ENCODE data around the gene TTC14.
"Not testable (repeated sequence)": the region's sequence is repeated elsewhere in the genome, so short reads cannot be mapped to it uniquely, and the experiment has no call there.

The TTC14 gene, protein sequence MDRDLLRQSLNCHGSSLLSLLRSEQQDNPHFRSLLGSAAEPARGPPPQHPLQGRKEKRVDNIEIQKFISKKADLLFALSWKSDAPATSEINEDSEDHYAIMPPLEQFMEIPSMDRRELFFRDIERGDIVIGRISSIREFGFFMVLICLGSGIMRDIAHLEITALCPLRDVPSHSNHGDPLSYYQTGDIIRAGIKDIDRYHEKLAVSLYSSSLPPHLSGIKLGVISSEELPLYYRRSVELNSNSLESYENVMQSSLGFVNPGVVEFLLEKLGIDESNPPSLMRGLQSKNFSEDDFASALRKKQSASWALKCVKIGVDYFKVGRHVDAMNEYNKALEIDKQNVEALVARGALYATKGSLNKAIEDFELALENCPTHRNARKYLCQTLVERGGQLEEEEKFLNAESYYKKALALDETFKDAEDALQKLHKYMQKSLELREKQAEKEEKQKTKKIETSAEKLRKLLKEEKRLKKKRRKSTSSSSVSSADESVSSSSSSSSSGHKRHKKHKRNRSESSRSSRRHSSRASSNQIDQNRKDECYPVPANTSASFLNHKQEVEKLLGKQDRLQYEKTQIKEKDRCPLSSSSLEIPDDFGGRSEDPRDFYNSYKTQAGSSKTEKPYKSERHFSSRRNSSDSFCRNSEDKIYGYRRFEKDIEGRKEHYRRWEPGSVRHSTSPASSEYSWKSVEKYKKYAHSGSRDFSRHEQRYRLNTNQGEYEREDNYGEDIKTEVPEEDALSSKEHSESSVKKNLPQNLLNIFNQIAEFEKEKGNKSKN

DNA sequence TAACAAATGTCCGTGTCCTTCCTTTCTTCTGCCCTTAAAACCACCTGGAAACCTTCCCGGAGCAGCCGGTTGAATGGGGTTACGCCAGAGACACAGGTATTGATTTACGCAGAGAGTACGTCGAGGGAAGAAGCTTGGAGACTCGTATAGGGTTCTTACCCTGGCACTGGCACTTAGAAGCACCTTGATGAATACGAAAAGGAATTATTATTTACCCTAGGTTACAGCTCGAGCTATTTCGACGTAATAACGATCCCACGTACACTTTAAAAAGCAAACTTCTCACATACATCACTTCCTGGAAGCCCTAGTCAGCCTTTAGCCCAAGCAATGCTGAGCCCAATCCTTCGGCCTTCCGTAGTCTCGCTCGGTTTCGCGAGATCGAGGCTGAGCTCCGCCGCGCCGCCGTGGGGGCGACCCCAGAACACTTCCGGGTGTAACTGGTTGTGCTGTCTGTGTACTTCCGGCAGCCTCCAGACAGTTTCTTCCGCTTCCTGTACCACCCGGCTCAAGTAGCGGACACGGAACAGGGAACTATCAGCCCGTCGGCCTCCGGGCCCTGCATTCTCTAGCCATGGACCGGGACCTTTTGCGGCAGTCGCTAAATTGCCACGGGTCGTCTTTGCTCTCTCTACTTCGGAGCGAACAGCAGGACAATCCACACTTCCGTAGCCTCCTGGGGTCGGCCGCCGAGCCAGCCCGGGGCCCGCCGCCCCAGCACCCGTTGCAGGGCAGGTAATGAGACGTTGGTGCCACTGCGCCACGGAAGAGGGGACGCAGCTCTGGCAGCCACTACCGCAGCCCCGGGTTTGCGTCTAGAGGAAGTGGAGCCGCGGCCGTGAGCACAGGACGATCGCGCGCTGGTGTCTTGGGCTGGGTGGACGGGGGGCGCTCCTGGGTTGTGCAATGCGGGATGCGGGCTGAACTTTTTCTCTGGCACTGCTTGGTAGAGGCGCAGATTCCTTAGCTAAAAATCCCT lies at the start of gene TTC14:
TTC14 (plus strand) TSS at position 476 of the 979 bp plus-strand sequence; CDS start at position 575, 99 bp downstream.
- peak; percentile 94 for DNase-seq

DNA sequence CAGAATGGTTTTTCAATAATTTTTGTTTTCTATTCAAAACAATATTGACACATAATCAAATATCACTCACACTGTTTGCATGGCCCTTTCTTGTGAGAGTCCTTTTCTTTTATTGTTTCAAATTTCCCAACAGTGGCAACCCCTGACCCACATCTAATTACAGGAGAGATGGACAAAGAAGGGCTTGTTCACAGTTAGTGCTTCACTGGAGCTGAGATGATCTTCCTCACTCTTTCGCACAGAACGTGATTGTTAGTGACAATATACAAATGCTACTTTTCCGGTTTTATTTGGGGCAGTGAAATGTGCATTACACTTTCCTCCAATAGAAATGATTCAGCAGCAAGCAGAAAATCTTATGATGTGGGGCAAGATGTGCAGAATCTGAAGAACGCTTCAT lies 38.6 kb upstream of the TTC14 start:
- no peak for DNase-seq

DNA sequence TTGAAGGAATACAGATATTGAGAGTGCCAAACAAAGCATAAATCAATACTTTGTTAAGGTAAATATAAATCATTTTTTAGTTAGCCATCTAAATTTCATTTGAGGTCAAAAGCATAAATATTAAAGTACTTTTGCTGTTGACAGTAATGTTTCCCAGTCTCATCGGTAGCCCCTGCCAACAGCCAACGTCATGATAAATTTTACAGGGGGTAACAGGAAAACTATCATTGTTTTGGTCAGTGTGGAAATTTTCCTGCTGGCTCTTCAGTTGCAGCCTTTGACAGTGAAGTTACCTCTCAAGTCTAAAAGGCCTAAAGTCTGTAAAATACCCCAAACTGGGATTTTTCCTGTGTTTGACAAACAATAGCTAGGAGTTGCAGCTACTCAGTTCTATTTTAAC lies 37.3 kb upstream of the TTC14 start:
- no peak for DNase-seq

DNA sequence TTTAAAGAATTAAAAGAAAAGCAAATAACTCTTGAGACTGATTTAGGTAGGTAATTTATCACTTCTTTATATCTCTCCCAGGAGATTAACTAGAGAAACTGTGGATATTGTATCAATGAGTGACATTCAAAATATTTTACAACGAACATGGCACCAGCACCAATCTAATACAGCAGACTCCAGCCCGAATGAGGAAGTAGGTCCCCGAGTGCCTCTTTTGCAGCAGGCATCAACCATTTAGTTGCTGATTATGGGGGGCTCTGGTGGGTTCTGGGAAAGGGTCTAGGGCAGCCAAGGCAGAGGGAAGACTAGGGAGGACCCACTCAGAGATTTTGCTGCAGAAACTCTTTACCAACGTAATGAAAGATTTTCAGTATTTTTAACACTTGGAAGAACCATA lies 31.7 kb upstream of the TTC14 start:
- peak; percentile 29 for DNase-seq

DNA sequence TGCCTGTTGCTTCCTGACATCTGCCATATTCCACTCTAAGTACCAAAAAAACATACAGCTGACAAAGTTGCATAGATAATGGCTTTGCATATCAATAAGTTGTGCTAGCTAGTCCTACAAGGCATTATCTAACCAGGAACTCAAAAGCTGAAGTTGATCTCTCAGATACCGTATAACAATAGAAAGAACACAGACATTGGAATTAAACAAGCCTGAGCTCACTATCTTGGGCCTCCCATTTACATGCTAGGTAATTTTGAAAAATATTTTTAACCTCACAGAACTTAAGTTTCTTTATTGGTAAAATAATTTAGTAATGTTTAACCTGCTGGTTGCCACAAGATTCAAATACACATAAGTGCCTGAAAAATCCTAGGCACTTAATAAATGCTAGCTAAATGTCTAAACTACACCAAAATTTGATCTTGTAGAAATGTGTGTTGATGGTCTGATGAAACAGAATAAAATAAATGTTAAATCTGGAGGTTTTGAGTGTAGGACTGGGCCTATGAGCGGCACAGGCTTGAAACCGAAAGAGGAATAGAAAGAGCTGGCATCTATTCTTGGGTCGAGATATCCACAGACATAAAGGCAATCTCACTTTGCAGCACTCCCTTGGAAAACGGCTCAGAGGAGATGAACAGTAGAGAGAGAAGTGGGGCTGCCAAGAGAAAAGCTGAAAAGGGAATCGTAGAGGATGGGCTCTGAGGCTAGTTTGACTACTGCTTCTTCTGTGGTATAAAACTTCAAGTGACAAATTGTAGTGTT lies 29.9 kb upstream of the TTC14 start:
- peak; percentile 62 for DNase-seq

DNA sequence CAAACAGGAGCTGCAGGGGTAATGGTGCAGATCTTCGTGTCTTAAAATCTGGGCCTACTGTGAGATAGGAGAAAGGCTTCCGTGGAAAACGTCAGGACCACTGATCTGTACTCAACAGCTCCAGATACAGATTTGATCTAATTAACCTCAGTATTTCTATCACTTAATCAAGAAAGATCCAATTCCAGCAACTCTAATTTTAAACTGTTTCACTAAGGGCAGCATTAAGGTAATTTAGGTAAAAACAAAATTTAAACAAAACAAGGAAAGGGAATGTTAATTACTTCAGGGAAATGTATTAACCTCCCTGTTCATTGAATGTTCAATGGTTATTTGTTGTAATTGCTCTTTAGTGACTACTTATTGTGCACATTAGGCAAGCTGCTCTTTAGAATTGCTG lies 26.4 kb upstream of the TTC14 start:
- DNase-seq: no peak

DNA sequence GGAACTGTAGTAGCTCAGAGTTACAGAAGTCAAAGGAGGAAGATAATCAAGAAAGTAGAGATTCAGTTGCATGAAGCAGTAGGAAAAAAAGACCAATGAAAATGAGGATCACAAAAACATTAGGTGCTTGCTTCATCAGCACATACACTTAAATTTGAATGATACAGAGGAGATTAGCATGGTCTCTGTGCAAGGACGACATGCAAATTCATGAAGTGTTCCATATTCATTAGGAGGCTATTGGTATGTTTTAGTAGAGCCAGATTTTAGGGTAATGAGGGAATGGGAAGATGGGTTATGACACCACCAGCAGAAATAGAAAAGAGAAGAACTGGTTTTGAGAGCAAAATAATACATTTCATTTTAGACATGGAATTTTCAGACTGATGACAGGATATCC lies 21.0 kb upstream of the TTC14 start:
- no peak for DNase-seq

DNA sequence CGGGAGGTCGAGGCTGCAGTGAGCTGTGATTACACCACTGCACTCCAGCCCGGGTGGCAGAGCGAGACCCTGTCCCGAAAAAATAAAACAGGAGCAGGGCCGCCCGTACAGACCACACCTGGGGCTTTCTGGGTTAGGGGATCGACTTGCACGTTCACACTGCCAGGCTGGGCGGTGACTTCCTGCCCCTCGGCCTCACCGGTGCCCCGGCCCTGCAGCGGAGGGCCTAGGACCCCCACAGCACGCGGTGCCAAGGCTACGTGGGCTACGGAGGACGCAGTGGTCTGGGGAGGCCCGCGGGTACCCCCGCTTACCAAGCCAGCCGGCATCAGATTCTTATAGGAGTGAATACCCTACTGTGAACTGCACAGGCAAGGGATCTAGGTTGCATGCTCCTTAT lies 11.6 kb upstream of the TTC14 start:
- DNase-seq: no peak

DNA sequence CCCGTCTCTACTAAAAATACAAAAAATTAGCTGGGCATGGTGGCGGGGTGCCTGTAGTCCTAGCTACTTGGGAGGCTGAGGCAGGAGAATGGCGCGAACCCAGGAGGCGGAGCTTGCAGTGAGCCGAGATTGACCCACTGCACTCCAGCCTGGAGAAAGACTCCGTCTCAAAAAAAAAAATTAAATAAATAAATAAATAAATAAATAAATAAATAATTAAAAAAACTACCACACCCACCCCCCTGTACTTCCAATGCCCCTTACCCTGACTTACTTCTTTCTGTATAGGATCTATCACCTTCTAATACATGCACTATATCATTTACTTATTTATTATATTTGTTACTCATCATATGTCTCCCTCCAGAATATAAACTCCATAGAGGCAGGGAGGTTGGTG lies 8.3 kb upstream of the TTC14 start:
- DNase-seq: not testable (repeated sequence)

DNA sequence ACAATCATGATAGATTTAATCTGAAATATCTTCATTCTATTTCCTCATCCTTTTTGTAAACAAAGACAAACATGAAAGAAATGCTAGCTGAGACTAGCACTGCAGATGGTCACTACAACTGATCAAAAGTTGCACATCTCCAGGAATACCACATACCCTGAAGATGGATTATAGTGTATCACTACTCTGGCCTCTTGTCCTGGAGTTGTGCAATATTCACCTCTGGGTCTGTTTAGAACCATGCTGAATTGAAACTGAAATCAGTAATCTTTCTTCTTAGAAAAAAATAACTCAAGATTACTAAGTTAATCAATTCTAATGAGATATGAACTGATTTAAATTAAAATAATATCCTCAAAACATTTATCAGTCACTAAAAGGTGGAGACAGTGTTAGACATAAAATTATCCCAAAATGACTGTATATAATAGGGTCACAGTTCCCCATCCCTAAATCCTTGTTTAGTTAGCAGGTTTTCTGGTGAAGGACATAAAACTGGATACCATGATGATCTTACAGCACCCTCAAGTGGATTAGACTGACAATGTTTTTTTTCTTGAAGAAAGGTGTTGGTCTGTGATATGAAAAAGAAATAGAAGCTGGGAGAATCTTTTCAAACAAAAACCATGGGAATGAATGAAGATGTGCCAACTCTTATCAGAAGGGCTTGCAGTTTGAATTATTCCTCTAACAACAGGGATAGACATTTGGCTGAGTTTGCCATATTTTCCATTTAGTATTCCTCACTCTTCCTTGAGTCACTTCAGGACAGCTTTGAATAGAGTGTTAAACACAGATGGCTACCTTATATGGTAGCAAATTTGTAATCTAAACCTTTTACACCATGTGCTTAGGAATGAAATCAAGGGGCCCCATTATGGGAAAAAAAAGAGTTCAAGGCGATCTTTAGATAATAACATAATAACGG lies 7.1 kb upstream of the TTC14 start:
- peak; percentile 37 for DNase-seq

DNA sequence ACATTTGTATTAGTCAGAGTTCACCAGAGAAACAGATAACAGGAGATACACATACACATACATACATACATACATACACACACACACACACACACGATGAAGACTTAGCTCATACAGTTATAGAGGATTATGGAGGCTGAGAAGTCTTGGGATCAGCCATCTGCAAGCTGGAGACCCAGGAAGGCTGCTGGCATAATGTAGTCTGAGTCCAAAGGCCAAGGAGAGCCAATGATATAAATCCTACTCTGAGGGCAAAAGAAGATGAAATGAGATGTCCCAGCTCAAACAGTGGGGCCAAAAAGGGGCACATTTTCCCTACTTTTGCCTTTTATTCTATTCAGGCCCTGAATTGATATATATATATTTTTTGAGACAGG lies 6.4 kb upstream of the TTC14 start:
- no peak for DNase-seq

DNA sequence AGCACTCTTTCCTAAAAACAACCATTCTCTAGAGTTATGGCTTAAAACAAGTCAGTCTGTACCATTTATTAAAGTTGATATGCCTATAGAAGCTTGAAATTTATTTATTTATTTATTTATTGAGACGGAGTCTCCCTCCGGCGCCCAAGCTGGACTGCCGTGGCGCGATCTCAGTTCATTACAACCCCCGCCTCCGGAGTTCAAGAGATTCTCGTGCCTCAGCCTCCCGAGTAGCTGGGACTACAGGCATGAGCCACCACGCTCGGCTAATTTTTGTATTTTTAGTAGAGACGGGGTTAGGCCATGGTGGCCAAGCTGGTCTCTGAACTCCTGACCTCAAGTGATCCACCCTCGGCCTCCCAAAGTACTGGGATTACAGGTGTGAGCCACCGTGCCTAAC lies 1.5 kb upstream of the TTC14 start:
- DNase-seq: no peak

DNA sequence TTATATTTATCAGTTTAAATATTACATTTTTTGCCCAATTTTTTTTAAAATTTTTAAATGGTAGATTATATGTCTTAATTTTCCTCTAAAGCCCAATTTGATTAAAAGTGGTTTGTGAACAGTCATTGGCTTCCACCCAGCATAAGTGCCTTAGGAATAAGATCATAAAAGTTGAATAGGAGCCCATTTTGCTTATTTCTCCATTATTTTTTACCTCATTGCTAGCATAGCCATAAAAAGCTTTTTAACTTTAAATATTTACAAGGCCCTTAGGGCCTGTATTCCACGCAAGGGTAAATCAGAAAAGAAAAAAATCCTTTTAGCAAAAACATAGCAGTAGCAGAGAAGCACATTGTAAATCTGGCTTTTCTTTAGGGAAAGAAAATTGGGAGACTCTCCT lies 9.0 kb downstream of the TTC14 start:
- DNase-seq: no peak

DNA sequence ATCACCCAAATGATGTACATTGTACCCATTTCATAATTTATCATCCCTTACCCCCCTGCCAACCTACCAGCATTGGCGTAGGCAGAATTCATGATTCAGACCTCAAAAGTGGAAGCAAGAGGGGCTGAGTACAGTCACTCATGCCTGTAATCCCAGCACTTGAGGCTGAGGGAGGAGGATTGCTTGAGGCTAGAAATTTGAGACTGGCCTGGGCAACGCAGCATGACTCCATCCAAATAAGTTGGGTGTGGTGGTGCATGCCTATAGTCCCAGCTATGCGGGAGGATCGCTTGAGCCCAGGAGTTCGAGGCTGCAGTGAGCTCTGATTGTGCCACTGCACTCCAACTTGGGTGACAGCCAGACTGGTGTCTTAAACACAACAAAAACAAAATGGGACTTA lies 10.4 kb downstream of the TTC14 start:
- no peak for DNase-seq

DNA sequence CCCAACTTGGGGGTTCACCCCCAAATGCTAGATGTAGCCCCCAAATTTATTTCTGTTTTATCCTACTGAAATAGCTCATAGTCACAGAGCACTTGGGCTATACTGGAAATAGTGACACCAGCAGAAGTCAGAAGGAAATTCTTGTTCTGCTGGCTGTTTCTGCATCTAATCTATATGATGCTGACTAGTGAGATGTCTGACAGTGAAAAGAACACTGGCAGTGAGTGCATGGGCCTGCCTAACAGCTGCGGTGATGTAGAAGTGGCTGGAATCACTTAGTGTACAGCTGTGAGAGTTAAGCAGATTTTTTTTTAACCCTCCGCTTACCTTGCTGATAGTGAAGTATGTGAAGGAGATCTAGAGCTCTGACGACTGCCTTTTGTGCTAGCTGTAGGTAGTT lies 14.0 kb downstream of the TTC14 start:
- DNase-seq: no peak

DNA sequence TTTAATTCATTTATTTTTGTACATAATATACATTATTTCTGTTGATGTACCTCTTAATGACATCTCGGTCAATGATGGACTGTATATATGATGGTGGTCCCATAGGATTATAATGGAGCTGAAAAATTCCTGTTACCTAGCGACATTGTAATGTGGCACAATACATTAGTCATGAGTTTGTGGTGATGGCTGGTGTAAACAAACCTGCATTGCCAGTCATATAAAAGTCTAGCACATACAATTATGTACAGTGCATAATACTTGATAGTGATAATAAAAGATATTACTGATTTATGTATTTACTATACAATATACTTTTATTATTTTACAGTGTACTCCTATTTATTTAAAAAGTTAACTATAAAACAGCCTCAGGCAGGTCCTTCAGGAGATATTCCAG lies 15.1 kb downstream of the TTC14 start:
- DNase-seq: no peak

DNA sequence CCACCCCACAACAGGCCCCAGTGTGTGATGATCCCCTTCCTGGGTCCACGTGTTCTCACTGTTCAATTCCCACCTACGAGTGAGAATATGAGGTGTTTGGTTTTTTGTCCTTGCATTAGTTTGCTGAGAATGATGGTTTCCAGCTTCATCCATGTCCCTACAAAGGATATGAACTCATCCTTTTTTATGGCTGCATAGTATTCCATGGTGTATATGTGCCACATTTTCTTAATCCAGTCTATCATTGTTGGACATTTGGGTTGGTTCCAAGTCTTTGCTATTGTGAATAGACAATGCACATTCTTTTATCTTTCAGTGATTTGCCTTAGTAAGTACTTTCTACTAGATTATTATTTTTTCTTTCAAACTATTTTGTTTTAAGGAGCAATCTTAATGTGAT lies 16.6 kb downstream of the TTC14 start:
- DNase-seq: not testable (repeated sequence)

DNA sequence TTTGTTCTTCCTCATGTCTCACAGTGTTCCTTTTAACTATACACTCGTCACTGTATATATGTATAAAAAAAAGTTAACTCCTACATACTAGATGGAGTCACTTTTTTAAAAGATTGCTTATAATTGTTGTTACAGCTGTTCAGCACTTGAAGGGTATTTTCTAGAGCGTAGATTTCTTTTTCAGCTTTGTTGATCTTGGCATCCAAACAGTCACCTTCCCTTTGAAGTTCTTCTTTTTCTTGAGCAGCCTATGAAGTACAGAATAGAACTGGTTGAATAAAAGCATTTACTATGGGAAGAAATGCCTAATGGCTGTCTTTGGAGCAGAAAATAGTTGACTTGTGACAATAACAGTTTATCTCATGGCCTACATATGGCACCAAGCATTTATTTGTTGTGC lies 17.8 kb downstream of the TTC14 start:
- no peak for DNase-seq

DNA sequence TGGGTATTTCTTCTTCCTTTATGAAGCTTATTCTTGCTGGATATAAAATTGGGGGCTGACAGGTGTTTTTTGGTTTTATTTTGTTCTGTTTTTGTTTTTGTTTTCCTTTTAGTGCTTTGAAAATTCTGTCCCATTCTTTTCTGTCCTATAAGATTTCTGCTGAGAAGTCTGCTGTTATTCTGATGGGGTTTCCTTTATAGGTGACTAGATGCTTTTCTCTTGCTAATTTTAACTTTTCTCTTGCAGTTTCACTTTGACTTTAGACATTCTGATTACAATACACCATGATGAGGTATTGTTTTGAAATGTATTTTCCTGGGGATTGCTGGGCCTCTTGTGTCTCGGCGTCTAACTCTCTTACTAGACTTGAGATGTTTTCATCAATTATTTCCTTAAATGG lies 22.8 kb downstream of the TTC14 start:
- DNase-seq: no peak

DNA sequence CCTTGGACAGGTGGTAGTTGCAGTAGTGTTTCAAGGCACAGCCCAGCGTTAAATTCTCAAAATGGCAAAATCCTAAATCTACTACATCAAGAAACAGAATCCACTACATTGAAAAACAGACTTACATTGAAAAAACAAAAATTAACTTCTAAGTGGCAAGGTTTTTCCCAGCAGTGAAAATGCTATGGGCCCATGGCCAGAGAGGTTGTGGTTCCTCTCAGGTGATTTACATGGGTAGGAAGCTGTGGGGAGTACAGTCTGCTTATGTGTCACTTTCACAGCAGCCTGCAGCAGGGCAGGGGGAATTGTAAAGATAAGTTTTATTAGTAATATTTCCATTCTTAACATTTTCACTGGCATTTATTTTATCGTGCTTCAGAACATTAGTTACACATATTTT lies 24.9 kb downstream of the TTC14 start:
- DNase-seq: no peak

DNA sequence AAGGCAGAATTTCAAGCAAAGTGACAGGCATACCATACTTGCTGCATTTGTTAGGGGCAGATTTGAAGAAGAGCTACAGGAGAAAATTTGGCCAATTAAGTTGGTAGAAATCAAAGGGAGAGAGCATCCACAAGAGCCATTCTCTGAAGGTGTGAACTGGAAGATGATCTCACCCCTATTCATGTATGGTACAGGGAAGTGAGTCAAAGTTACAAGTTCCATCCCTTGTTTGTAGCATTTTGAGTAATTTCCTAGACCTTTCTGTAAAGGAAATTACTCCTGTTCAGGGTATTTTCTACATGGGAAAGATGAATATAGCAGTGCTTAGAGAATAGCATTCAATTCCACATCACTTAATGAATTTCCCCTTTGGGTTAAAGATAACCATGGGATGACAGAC lies 28.4 kb downstream of the TTC14 start:
- DNase-seq: no peak

Measured in OCI-M1 (cell line).